Bronchial epithelial cell (primary cell): Measurements from ENCODE around the gene ARRB1. TPM values are rescaled to one million over a fixed set of nuclear protein-coding genes. Genes with fewer than 3 reads are reported as not detected.
"Not testable (repeated sequence)": the region's sequence is repeated elsewhere in the genome, so short reads cannot be mapped to it uniquely, and the experiment has no call there.

Experiments used
- DNase-seq: peaks from one replicate; pipeline ENCODE4 v3.0.0-alpha.2; 2010; ENCODE audit warnings: low read depth
- FAIRE-seq: peaks from 2 replicates; lab custom pipeline; 2011; peaks lifted over from hg19 to GRCh38; lab: Jason Lieb, UNC
- H3K27me3 ChIP-seq: 2 replicates; pipeline ENCODE4 v1.5.1; 2011; ENCODE audit warnings: low read length; ENCODE audit not compliant: control insufficient read depth, insufficient read depth
- H3K36me3 ChIP-seq: 2 replicates; pipeline ENCODE4 v1.5.1; 2011; ENCODE audit warnings: low read length; ENCODE audit not compliant: control insufficient read depth, insufficient read depth
- H3K4me3 ChIP-seq: 2 replicates; pipeline ENCODE4 v1.5.1; 2011; ENCODE audit warnings: mild to moderate bottlenecking, low read depth, low read length, control low read depth
- total RNA-seq: library from RNA; depleted of rRNA; stranded (reverse); fragments of >200 nt; gene quantifications from 2 replicates; pipeline ENCODE4 v1.2.1, GENCODE V29; 2014
- TF ChIP-seq, protein P1 (sequence below): IDR thresholded peaks from 2 replicates; pipeline ENCODE4 v1.5.1; 2011; ENCODE audit warnings: mild to moderate bottlenecking, moderate library complexity, low read length, control low read depth, inconsistent platforms; ENCODE audit not compliant: insufficient read depth, severe bottlenecking

Gene ARRB1
- total RNA-seq, 1 donor from 2014 or later = 0.26 TPM

DNA sequence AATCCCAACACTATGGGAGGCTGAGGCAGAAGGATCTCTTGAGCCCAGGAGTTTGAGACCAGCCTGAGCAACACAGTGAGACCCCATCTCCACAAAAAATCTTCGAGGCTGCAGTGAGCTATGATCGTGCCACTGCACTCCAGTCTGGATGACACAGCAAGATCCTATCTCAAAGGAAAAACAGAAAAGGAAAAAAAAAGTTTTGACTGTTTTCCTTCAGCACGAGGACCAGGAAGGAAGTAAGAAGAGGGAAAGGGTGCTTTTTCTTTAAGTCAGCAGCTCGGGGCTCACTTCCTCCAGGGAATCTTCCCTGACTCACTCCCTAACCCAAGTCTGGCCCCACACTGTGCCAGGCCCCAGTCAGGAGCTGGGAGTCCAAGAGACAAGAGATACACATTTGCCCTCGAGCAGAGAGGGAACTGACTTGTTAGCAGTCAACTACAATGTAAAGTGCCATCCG is 14.2 kb downstream of the ARRB1 start:
- no peaks in the 10 kb centered on the region for H3K36me3 ChIP-seq
- no peak overlapping the region for H3K4me3 ChIP-seq
- TF ChIP-seq, protein P1, sequence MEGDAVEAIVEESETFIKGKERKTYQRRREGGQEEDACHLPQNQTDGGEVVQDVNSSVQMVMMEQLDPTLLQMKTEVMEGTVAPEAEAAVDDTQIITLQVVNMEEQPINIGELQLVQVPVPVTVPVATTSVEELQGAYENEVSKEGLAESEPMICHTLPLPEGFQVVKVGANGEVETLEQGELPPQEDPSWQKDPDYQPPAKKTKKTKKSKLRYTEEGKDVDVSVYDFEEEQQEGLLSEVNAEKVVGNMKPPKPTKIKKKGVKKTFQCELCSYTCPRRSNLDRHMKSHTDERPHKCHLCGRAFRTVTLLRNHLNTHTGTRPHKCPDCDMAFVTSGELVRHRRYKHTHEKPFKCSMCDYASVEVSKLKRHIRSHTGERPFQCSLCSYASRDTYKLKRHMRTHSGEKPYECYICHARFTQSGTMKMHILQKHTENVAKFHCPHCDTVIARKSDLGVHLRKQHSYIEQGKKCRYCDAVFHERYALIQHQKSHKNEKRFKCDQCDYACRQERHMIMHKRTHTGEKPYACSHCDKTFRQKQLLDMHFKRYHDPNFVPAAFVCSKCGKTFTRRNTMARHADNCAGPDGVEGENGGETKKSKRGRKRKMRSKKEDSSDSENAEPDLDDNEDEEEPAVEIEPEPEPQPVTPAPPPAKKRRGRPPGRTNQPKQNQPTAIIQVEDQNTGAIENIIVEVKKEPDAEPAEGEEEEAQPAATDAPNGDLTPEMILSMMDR = no peak
- peak; percentile 54 for DNase-seq
- H3K27me3 ChIP-seq = no peaks in the 10 kb centered on the region
- no peak for FAIRE-seq

DNA sequence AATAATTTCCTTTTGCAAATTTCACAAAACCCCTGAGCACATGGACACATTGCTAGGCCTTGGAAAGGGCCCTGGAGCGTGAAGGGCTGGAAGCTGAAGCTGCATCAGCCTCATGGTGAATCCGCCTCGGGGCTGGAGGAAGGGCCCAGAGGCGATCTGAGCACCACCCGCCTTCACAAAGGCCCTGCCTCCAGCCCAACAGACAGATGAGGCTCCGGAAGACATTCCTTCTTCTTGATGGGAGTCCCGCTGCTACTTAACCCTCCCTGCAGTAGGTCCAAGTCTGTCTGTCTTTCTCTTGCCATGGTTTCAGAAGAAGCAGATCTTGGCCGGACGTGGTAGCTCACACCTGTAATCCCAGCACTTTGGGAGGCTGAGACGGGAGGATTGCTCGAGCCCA is 16.5 kb downstream of the ARRB1 start:
- FAIRE-seq = no peak
- no peaks in the 10 kb centered on the region for H3K27me3 ChIP-seq
- TF ChIP-seq, protein P1 = no peak
- no peak overlapping the region for H3K4me3 ChIP-seq
- no peak for DNase-seq
- no peaks in the 10 kb centered on the region for H3K36me3 ChIP-seq

DNA sequence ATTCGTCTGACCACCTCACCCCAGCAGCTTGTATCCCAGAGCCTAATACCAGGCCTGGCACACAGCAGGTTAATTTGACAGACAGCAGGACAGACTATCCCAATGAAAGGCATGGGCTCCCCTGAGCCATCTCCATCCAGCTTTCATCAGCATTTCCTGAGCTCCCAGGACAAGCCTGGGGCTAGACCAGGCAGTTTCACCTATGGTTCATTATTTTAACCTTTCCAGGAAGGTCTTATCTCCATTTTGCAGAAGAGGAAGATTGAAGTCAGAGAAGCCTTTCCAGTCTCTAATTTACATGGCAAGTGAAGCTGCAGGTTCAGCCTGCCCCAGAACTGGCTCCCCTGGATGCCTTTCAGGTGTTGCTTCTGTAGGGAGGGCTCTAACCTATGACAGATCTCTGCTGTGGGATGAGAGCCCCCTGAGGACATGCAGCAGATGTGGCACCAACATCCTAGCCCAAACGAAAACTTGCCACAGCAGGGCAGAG is 17.0 kb downstream of the ARRB1 start:
- FAIRE-seq (no peak), DNase-seq (no peak)
- TF ChIP-seq, protein P1 = no peak
- H3K36me3 ChIP-seq = no peaks in the 10 kb centered on the region
- H3K27me3 ChIP-seq = no peaks in the 10 kb centered on the region
- no peak overlapping the region for H3K4me3 ChIP-seq

DNA sequence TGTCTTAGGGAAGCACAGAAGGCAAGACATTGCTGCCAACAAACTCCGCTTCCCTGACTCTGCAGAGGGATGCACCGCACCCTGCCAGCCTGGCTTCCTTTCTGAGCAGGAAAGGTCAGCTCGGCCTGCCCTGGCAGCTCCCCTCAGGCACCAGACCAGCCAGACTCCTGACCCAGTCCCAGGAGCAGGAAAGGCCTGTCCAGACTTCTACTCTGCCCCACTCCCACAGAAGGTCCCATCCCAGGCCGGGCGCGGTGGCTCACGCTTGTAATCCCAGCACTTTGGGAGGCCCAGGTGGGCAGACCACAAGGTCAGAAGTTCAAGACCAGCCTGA is 17.7 kb downstream of the ARRB1 start:
- FAIRE-seq (no peak), DNase-seq (no peak)
- TF ChIP-seq, protein P1 = no peak
- Histone ChIP-seq H3K27me3 (no peaks in the 10 kb centered on the region), H3K4me3 (no peak overlapping the region), H3K36me3 (no peaks in the 10 kb centered on the region)

DNA sequence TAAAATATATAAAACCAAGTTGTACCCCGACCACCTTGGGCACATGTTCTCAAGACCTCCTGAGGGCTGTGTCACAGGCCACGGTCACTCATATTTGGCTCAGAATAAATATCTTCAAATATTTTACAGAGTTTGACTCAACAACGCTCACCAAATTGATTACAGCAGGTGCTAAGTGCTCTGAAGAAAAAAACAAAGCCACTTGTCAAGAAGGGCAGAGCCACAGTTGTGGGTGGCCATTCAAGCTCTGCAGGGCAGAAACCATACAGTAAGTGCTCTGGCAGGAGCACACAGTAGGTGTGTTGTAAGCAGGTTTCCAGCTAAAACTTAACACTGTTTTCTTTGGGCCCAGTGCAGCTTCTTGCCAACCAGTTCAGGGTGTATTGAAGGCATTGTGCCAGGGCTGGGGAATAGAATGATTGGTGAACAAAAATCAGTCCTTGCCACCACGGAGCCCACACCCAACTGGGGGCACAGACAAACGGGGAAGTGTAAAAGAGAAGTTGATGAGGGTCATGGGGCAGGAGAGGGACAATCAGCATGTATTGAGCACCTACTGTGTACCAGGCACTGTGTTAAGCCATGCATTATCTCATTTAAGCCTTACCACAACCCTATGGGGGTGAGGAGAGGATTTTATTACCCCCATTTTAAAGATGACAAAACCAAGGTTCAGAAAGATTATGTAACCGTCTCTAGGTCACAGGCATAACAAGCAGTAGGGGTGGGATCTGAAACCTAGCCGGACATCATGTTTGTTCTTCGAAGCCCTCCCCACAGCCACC is 18.2 kb downstream of the ARRB1 start:
- Histone ChIP-seq H3K36me3 (no peaks in the 10 kb centered on the region), H3K4me3 (no peak overlapping the region), H3K27me3 (no peaks in the 10 kb centered on the region)
- TF ChIP-seq, protein P1 = no peak
- FAIRE-seq = no peak
- DNase-seq = no peak

DNA sequence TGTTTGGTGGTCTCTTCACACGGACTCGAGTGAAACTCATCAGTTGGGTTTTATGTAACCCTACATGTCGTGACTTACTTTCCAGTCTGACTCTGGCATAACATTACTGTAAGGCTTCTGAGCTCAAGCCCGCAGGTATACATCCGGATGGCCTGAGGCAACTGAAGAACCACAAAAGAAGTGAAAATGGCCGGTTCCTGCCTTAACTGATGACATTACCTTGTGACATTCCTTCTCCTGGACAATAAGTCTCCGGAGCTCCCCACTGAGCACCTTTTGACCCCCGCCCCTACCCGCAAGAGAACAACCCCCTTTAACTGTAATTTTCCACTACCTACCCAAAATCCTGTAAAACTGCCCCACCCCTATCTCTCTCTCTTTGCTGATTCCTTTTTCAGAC is 19.7 kb downstream of the ARRB1 start:
- not testable (repeated sequence) for H3K27me3 ChIP-seq, FAIRE-seq, DNase-seq, H3K4me3 ChIP-seq, H3K36me3 ChIP-seq

DNA sequence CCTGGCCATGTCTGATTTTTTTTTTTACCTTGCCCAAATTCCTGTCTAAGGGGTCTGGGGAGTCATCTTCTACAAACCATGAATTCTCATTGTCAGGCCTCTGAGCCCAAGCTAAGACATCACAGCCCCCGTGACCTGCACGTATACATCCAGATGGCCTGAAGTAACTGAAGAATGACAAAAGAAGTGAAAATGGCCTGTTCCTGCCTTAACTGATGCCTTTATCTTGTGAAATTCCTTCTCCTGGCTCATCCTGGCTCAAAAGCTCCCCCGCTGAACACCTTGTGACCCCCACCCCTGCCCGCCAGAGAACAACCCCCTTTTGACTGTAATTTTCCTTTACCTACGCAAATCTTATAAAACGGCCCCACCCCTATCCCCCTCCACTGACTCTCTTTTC is 20.2 kb downstream of the ARRB1 start:
- DNase-seq, H3K4me3 ChIP-seq, FAIRE-seq, H3K27me3 ChIP-seq, H3K36me3 ChIP-seq: not testable (repeated sequence)

DNA sequence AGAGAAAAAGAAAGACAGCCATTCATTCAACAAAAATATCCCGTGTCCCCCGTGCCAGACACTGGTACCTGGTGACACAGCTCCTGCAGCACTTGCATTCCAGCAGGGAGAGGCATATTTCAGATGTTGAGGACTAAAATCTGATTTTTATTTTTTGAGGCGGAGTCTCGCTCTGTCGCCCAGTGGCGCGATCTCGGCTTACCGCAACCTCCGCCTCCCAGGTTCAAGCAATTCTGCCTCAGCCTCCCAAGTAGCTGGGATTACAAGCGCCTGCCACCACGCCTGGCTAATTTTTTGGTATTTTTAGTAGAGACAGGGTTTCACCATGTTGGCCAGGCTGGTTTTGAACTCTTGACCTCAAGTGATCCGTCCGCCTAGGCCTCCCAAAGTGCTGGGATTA is 20.6 kb downstream of the ARRB1 start:
- FAIRE-seq, H3K36me3 ChIP-seq, H3K4me3 ChIP-seq, DNase-seq, H3K27me3 ChIP-seq: not testable (repeated sequence)
